ENCODE results near the gene CAVIN2.

The CAVIN2 gene

DNA sequence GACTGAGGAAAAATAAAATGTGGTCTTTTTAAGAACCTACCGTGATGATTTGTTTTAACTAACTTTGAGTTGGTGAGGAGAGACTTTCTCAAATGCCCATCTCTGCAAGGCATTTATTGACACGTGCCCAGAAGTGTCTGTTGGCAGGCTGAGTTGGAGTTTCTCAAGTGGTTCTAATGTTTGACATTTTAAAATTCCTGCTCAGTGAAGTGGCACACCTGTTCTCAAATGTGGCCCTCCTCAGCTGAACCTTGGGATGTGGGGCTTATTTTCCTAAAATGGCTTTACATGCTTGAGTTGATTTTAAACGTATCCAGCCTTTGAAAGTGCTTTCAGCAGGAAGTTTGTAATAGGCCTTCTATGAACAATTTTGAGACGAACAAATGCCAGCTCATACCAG is 876 bp upstream of the CAVIN2 start (continued):
- TF ChIP-seq, protein P1, sequence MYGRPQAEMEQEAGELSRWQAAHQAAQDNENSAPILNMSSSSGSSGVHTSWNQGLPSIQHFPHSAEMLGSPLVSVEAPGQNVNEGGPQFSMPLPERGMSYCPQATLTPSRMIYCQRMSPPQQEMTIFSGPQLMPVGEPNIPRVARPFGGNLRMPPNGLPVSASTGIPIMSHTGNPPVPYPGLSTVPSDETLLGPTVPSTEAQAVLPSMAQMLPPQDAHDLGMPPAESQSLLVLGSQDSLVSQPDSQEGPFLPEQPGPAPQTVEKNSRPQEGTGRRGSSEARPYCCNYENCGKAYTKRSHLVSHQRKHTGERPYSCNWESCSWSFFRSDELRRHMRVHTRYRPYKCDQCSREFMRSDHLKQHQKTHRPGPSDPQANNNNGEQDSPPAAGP (tag by site-specific recombination; IDR thresholded peaks at IDR 0.05), result no peak
- TF ChIP-seq ZNF248 (tag by site-specific recombination; IDR thresholded peaks at IDR 0.05), result no peak
- TF ChIP-seq, protein P2, sequence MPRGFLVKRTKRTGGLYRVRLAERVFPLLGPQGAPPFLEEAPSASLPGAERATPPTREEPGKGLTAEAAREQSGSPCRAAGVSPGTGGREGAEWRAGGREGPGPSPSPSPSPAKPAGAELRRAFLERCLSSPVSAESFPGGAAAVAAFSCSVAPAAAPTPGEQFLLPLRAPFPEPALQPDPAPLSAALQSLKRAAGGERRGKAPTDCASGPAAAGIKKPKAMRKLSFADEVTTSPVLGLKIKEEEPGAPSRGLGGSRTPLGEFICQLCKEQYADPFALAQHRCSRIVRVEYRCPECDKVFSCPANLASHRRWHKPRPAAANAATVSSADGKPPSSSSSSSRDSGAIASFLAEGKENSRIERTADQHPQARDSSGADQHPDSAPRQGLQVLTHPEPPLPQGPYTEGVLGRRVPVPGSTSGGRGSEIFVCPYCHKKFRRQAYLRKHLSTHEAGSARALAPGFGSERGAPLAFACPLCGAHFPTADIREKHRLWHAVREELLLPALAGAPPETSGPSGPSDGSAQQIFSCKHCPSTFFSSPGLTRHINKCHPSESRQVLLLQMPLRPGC (tag by site-specific recombination; IDR thresholded peaks at IDR 0.05), result no peak

DNA sequence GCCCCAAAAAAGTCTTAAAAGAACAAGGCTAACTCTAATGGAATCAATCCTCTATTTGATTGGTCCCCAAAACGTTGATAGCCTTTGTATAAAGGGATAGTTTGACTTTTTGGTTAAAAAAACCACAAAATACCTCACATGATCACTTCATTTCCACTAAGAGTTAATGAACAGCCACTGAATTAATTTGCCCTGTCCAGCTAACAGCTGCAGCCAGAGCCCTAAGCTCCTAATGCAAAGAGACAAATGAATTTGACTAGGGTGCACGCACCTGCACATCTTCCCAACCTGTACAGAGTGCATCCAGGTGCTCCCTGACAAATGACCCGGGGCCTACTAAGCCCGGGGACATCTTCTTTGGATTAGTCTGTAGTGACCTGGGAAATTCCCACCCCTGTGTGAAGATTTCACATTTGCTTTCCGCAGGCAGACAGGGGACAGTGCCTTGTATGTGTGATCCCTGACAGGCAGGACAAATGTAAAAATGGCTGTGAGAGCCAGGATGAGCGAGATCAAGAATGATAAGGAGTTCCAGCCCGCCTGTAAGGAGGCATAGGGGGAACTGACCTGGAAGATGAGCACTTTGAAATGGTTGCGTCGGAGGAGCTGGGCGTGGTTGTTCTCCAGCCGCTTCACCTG is 893 bp downstream of the CAVIN2 start:
- no peak overlapping the region for H3K4me3 ChIP-seq (ENCODE audit: low read depth, low read length)
- TF ChIP-seq ZNF76 (tag by site-specific recombination; IDR thresholded peaks at IDR 0.05; ENCODE audit: borderline replicate concordance, low read depth), result no peak
- no peaks in the 10 kb centered on the region for H3K9me3 ChIP-seq (ENCODE audit: control insufficient read depth, insufficient read depth, low read depth, low read length)
- no peaks in the 10 kb centered on the region for H3K36me3 ChIP-seq (ENCODE audit: control insufficient read depth in 2 of 2, insufficient read depth in 1 of 2, low read length in 2 of 2)
- CTCF ChIA-PET, result interaction anchor here (0.5 kb wide), 1 partner anchor 27 kb away, joined by 3 read pairs; no protein-coding TSS in a partner anchor
- H3K4me1 ChIP-seq (ENCODE audit: control insufficient read depth, insufficient read depth, low read length), result no peaks in the 10 kb centered on the region
- POLR2A ChIA-PET, result no interaction called here
- no peak overlapping the region for H3K27ac ChIP-seq (ENCODE audit: extremely low read depth, low read depth, low read length)

DNA sequence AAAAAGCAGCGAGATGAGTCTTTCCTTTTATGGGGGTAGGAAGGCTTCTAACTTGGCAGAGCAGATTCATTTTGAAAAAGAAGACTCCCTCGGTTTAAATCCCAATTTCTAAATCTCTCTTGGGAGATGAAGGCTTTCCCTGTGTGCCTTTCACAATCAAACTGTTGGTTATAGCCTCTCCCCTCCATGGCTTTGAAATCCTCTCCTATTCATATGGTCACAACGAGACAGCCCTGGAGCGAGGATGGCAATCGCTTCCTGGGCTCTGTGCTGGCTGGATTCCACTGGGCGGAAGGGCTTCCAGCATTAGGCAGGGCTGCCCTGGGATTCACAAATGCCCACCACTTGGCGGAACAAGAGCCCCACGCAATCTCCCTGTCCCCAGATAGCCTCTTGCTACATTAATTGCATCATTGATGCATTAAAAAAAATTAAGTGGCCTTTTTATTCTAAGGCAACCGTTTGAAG is 1.6 kb downstream of the CAVIN2 start:
- H3K4me1 ChIP-seq (ENCODE audit: control insufficient read depth, insufficient read depth, low read length), result no peaks in the 10 kb centered on the region
- no peaks in the 10 kb centered on the region for H3K36me3 ChIP-seq (ENCODE audit: control insufficient read depth in 2 of 2, insufficient read depth in 1 of 2, low read length in 2 of 2)
- no peaks in the 10 kb centered on the region for H3K9me3 ChIP-seq (ENCODE audit: control insufficient read depth, insufficient read depth, low read depth, low read length)
- H3K4me3 ChIP-seq (ENCODE audit: low read depth, low read length), result no peak overlapping the region
- CTCF ChIA-PET, result interaction anchor here (0.5 kb wide), 1 partner anchor 27 kb away, joined by 3 read pairs; no protein-coding TSS in a partner anchor
- no peak overlapping the region for H3K27ac ChIP-seq (ENCODE audit: extremely low read depth, low read depth, low read length)
- POLR2A ChIA-PET, result no interaction called here
- no peak for TF ChIP-seq ZNF660 (tag by site-specific recombination; IDR thresholded peaks at IDR 0.05)
- TF ChIP-seq ZBTB48 (tag by site-specific recombination; IDR thresholded peaks at IDR 0.05), result no peak
- TF ChIP-seq HOXD13 (CRISPR knock-in tag; IDR thresholded peaks at IDR 0.05; ENCODE audit: borderline replicate concordance), result no peak
- no peak for TF ChIP-seq ZNF335 (tag by site-specific recombination; conservative IDR thresholded peaks at IDR 0.05)
- no peak for TF ChIP-seq ZNF248 (tag by site-specific recombination; IDR thresholded peaks at IDR 0.05)
- TF ChIP-seq KLF16 (tag by site-specific recombination; IDR thresholded peaks at IDR 0.05), result no peak

DNA sequence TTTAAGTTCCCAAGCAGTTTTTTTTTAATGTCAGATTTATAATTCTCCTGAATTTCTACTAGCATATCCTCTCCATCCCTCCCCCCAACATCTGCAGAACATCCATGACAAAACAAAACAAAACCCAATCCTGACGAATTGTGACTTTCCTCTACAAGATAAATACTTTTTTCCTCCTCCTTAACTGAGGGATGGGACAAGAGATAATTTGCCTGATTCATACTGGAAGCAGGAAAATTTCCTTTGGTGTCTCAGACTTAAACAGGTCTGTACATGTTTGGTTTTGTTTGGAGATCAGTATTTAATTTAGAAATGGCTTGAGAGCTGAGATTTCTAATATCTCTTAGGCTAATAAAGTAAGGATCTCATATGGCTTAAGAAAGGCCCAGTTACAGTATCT is 2.2 kb downstream of the CAVIN2 start:
- POLR2A ChIA-PET, result no interaction called here
- no peak overlapping the region for H3K27ac ChIP-seq (ENCODE audit: extremely low read depth, low read depth, low read length)
- no peaks in the 10 kb centered on the region for H3K9me3 ChIP-seq (ENCODE audit: control insufficient read depth, insufficient read depth, low read depth, low read length)
- TF ChIP-seq, protein P3, sequence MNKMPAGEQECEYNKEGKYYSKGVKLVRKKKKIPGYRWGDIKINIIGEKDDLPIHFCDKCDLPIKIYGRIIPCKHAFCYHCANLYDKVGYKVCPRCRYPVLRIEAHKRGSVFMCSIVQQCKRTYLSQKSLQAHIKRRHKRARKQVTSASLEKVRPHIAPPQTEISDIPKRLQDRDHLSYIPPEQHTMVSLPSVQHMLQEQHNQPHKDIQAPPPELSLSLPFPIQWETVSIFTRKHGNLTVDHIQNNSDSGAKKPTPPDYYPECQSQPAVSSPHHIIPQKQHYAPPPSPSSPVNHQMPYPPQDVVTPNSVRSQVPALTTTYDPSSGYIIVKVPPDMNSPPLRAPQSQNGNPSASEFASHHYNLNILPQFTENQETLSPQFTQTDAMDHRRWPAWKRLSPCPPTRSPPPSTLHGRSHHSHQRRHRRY (tag by site-specific recombination; IDR thresholded peaks at IDR 0.05), result no peak
- TF ChIP-seq ZNF140 (tag by site-specific recombination; IDR thresholded peaks at IDR 0.05) (no peak), WT1 (tag by site-specific recombination; IDR thresholded peaks at IDR 0.05) (no peak), ZSCAN23 (tag by site-specific recombination; IDR thresholded peaks at IDR 0.05) (no peak), ZBTB7A (tag by site-specific recombination; IDR thresholded peaks at IDR 0.05; ENCODE audit: low read depth) (no peak), ZNF558 (tag by site-specific recombination; IDR thresholded peaks at IDR 0.05) (no peak), KLF1 (tag by site-specific recombination; IDR thresholded peaks at IDR 0.05) (no peak), ZNF544 (tag by site-specific recombination; IDR thresholded peaks at IDR 0.05) (no peak), ZNF501 (tag by site-specific recombination; IDR thresholded peaks at IDR 0.05) (no peak), ZNF768 (tag by site-specific recombination; IDR thresholded peaks at IDR 0.05) (no peak), ZNF654 (tag by site-specific recombination; IDR thresholded peaks at IDR 0.05; ENCODE audit: low read depth) (no peak), HOXA7 (CRISPR knock-in tag; IDR thresholded peaks at IDR 0.05; ENCODE audit: borderline replicate concordance) (no peak), KLF9 (tag by site-specific recombination; IDR thresholded peaks at IDR 0.05; ENCODE audit: low read depth) (no peak), ZNF121 (tag by site-specific recombination; IDR thresholded peaks at IDR 0.05) (no peak)
- TF ChIP-seq, protein P4, sequence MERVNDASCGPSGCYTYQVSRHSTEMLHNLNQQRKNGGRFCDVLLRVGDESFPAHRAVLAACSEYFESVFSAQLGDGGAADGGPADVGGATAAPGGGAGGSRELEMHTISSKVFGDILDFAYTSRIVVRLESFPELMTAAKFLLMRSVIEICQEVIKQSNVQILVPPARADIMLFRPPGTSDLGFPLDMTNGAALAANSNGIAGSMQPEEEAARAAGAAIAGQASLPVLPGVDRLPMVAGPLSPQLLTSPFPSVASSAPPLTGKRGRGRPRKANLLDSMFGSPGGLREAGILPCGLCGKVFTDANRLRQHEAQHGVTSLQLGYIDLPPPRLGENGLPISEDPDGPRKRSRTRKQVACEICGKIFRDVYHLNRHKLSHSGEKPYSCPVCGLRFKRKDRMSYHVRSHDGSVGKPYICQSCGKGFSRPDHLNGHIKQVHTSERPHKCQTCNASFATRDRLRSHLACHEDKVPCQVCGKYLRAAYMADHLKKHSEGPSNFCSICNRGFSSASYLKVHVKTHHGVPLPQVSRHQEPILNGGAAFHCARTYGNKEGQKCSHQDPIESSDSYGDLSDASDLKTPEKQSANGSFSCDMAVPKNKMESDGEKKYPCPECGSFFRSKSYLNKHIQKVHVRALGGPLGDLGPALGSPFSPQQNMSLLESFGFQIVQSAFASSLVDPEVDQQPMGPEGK (tag by site-specific recombination; IDR thresholded peaks at IDR 0.05), result no peak
- CTCF ChIA-PET, result no interaction called here
- H3K4me1 ChIP-seq (ENCODE audit: control insufficient read depth, insufficient read depth, low read length), result no peaks in the 10 kb centered on the region
- H3K36me3 ChIP-seq (ENCODE audit: control insufficient read depth in 2 of 2, insufficient read depth in 1 of 2, low read length in 2 of 2), result no peaks in the 10 kb centered on the region
- no peak overlapping the region for H3K4me3 ChIP-seq (ENCODE audit: low read depth, low read length)

Data from HEK293 (cell line).